Stomach (tissue), 9 donors: ENCODE data around the gene SMURF1. TPM values are rescaled to one million over a fixed set of nuclear protein-coding genes. Genes with fewer than 3 reads are reported as not detected.

Experiments used
- DNase-seq, 2 donors: peaks; one replicate each; pipeline versions ENCODE4 v3.0.0 to v3.0.0-alpha.2; 2013 to 2019
- H3K27ac ChIP-seq, 5 donors: fragments of 200-600 bp in 4 of 5; sonication (generic) in 4 of 5; one replicate each; pipeline ENCODE4 v1.5.1; 2013 to 2019; ENCODE audit warnings: mild to moderate bottlenecking in 1 of 5, moderate library complexity in 1 of 5
- H3K27me3 ChIP-seq, 3 donors: fragments of 200-600 bp; sonication (generic); one replicate each; pipeline ENCODE4 v1.5.1; 2017 to 2019; ENCODE audit warnings: mixed run types in 1 of 3
- H3K36me3 ChIP-seq, 4 donors: fragments of 200-600 bp; sonication (generic); 1 replicate in 3 of 4; 2 replicates in 1 of 4; pipeline ENCODE4 v1.5.1; 2016 to 2019
- H3K4me1 ChIP-seq, 4 donors: fragments of 200-600 bp; sonication (generic); one replicate each; pipeline ENCODE4 v1.5.1; 2016 to 2019
- H3K4me3 ChIP-seq, 4 donors: fragments of 200-600 bp; sonication (generic) in 3 of 4; one replicate each; pipeline ENCODE4 v1.5.1; 2016 to 2019; ENCODE audit warnings: mild to moderate bottlenecking in 1 of 4
- H3K9me3 ChIP-seq, 4 donors: fragments of 200-600 bp; sonication (generic); one replicate each; pipeline ENCODE4 v1.5.1; 2016 to 2019
- EP300 ChIP-seq: sonication (generic); formaldehyde crosslinking; IDR thresholded peaks from one replicate; pipeline ENCODE4 v1.6.1; 2017; ENCODE audit warnings: antibody characterized with exemption
- POLR2A ChIP-seq, 4 donors: fragments of 450-650 bp; IDR thresholded peaks; one replicate each; pipeline ENCODE4 v1.6.1; 2016; ENCODE audit warnings: antibody characterized with exemption in 4 of 4, control low read depth in 2 of 4, mild to moderate bottlenecking in 1 of 4, moderate library complexity in 1 of 4
- POLR2AphosphoS5 ChIP-seq, 3 donors: sonication (generic); formaldehyde crosslinking; IDR thresholded peaks; one replicate each; pipeline ENCODE4 v1.6.1; 2016; ENCODE audit warnings: antibody characterized with exemption in 3 of 3
- WGBS, 5 donors: extraction: QIAGEN DNeasy Blood & Tissue Kit in 3 of 5; methylation state at CpG; one replicate each; pipeline versions ENCODE4 v1.1.5 to v1.1.7; 2013 to 2018; 5-methylcytosine and 5-hydroxymethylcytosine counted together
- intact Hi-C: fragments of 100-400 bp; cut with DNase I; formaldehyde crosslinking; loops from one replicate; pipeline ENCODE4 v1.15.1; 2023; ENCODE audit warnings: low total_unique reads
- polyA plus RNA-seq, 3 donors: library from polyadenylated mRNA; stranded (reverse); fragments of 200-250 nt; gene quantifications; one replicate each; pipeline ENCODE4 v1.2.3, GENCODE V29; 2013
- total RNA-seq, 5 donors: library from RNA; depleted of rRNA; stranded (reverse); fragments of >200 nt; gene quantifications; one replicate each; pipeline versions ENCODE4 v1.1.0 to v1.2.3, GENCODE V29; 2014 to 2016
- TF ChIP-seq, protein P1 (sequence below), 7 experiments: fragments of 450-650 bp in 4 of 7; fragments of 200-600 bp in 3 of 7; sonication (generic) in 3 of 7; IDR thresholded peaks; one replicate each; pipeline ENCODE4 v1.5.1; 2016 to 2019; ENCODE audit warnings: antibody characterized with exemption in 7 of 7, control low read depth in 2 of 7, mild to moderate bottlenecking in 1 of 7
- donor health status: healthy with polysubstance abuse.
- donor health status: Bipolar disorder and iron deficiency.
- donor health status: healthy.

Gene SMURF1
- total and polyA plus RNA-seq, 8 donors, result 8.0 to 46.8 (median 31.8) TPM

DNA sequence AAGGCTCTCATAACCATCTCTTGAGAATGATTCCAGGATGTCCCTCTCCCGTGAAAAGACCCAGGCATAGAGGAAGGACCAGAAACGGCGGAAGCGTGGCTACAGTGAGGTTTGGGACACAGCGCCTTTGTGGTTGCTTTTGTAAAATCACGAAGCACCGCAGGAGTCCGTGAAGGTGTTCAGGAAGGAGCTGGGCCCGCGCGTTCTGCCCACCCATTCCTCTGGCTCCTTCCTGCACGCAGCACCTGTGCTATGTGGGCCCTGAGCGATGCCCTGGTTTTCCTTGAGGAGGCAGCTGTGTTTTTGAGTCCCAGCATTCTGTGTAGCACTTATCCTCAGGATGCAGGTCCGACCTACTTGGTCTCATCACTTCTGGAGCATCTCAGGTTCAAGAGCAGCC, 152.8 kb downstream of the SMURF1 start:
- H3K36me3 ChIP-seq, result peaks cover 76 to 100% (median 100%) of the 10 kb centered on the region in 4 donors
- no peaks in the 10 kb centered on the region for H3K4me1 ChIP-seq
- no peak for DNase-seq
- TF ChIP-seq, protein P1, sequence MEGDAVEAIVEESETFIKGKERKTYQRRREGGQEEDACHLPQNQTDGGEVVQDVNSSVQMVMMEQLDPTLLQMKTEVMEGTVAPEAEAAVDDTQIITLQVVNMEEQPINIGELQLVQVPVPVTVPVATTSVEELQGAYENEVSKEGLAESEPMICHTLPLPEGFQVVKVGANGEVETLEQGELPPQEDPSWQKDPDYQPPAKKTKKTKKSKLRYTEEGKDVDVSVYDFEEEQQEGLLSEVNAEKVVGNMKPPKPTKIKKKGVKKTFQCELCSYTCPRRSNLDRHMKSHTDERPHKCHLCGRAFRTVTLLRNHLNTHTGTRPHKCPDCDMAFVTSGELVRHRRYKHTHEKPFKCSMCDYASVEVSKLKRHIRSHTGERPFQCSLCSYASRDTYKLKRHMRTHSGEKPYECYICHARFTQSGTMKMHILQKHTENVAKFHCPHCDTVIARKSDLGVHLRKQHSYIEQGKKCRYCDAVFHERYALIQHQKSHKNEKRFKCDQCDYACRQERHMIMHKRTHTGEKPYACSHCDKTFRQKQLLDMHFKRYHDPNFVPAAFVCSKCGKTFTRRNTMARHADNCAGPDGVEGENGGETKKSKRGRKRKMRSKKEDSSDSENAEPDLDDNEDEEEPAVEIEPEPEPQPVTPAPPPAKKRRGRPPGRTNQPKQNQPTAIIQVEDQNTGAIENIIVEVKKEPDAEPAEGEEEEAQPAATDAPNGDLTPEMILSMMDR (IDR thresholded peaks at IDR 0.05), result no peak
- TF ChIP-seq EP300 (no peak), POLR2A (IDR thresholded peaks at IDR 0.05) (no peak), POLR2AphosphoS5 (IDR thresholded peaks at IDR 0.05) (no peak)
- intact Hi-C loops, result no loop called here
- WGBS, 5 donors, result 92 to 95% (median 93%) methylated on average over 14 of the region's 14 CpGs
- H3K27me3 ChIP-seq, result no peaks in the 10 kb centered on the region
- no peak overlapping the region for H3K4me3 ChIP-seq
- H3K9me3 ChIP-seq, result no peaks in the 10 kb centered on the region
- H3K27ac ChIP-seq, result no peak overlapping the region

DNA sequence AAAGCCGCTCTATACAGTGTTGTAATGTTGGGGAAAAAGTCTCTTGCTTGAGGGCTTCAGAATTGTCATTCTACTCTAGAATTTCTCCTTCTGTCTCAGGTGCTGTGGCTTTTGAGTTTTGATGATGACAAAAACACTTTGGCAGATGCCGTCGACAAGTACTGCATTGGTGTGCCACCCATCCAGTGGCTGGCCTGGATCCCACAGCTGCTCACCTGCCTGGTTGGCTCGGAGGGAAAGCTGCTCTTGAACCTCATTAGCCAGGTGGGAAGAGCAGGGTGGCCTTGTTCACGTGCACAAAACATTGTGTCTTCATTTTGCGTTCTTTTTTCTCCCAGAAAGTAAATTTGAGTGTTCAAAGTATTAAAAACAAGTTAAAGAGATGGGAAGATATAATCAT, 153.6 kb downstream of the SMURF1 start:
- intact Hi-C loops, result no loop called here
- no peak for DNase-seq
- H3K27ac ChIP-seq, result no peak overlapping the region
- no peaks in the 10 kb centered on the region for H3K4me1 ChIP-seq
- H3K4me3 ChIP-seq, result no peak overlapping the region
- TF ChIP-seq POLR2AphosphoS5 (IDR thresholded peaks at IDR 0.05) (no peak), EP300 (no peak), POLR2A (IDR thresholded peaks at IDR 0.05) (no peak)
- TF ChIP-seq, protein P1 (IDR thresholded peaks at IDR 0.05), result no peak
- WGBS, 5 donors, result 92 to 96% (median 94%) methylated on average over 6 of the region's 6 CpGs
- H3K27me3 ChIP-seq, result no peaks in the 10 kb centered on the region
- H3K36me3 ChIP-seq, result peaks cover 78 to 100% (median 100%) of the 10 kb centered on the region in 4 donors
- peaks cover 0 to 3% (median 0%) of the 10 kb centered on the region in 4 donors for H3K9me3 ChIP-seq

DNA sequence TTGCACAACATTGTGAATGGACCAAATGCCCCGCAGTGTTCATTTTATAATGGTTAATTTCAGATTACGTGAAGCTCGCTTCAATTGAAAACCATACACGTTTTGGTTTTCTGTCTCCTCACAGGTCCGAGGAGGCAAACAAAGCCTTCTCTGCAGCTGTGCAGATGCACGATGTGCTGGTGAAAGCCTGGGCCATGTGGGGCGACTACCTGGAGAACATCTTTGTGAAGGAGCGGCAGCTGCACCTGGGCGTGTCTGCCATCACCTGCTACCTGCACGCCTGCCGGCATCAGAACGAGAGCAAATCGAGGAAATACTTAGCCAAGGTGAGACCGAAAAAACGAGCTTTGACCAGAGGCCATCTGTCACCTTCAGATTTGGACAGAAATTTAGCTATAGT, 155.3 kb downstream of the SMURF1 start:
- H3K36me3 ChIP-seq, result peaks cover 77 to 100% (median 100%) of the 10 kb centered on the region in 4 donors
- WGBS, 5 donors, result 92 to 96% (median 95%) methylated on average over 15 of the region's 15 CpGs

DNA sequence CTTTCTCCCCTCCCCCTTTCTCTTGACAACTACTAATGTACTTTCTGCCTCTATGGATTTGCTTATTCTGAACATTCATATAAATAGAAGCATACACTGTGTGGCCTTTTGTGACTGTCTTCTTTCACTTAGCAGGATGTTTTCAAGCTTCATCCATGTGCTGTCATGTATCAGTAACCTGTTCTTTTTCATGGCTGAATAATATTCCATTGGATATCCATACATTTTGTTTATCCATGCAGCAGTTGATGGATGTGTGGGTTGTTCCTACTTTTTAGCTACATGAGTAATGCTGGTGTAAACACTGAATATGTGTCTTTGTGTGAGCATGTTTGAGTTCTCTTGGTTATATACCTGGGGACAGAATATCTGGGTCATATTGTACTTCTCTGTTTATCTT, 158.0 kb downstream of the SMURF1 start:
- Histone ChIP-seq H3K27ac (no peak overlapping the region), H3K4me1 (no peaks in the 10 kb centered on the region), H3K4me3 (no peak overlapping the region), H3K9me3 (peaks cover 0 to 3% (median 0%) of the 10 kb centered on the region in 4 donors), H3K36me3 (peaks cover 79 to 100% (median 100%) of the 10 kb centered on the region in 4 donors), H3K27me3 (no peaks in the 10 kb centered on the region)
- TF ChIP-seq, protein P1 (IDR thresholded peaks at IDR 0.05), result no peak
- TF ChIP-seq POLR2AphosphoS5 (IDR thresholded peaks at IDR 0.05), result no peak
- no peak for TF ChIP-seq EP300
- no peak for TF ChIP-seq POLR2A (IDR thresholded peaks at IDR 0.05)
- intact Hi-C loops, result no loop called here
- DNase-seq, result no peak

More for the DNA sequence above, 155.3 kb downstream of the SMURF1 start:
- TF ChIP-seq POLR2AphosphoS5 (IDR thresholded peaks at IDR 0.05) (no peak), POLR2A (IDR thresholded peaks at IDR 0.05) (no peak), EP300 (no peak)
- H3K4me3 ChIP-seq, result no peak overlapping the region
- no peak overlapping the region for H3K27ac ChIP-seq
- no peak for DNase-seq
- H3K27me3 ChIP-seq, result no peaks in the 10 kb centered on the region
- H3K9me3 ChIP-seq, result peaks cover 0 to 3% (median 0%) of the 10 kb centered on the region in 4 donors
- intact Hi-C loops, result no loop called here
- no peaks in the 10 kb centered on the region for H3K4me1 ChIP-seq

DNA sequence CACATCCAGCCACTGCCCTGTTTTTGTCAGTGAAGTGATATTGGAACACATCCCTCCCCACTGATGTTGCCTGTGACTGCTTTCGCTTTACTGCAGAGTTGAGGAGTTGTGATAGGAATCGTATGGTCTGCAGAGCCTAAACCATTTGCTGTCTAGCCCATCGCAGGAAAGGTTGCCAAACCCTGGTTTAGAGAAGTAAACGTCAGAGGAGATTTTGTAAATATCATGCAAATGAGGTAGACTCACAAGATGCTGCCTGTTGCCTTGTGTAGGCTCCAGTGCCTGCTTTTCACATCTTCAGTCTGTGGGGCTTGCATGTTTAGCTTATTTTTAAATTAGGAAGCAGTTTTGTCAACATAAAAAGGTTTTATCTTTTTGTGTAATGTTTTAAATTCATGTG, 158.5 kb downstream of the SMURF1 start:
- H3K4me3 ChIP-seq, result no peak overlapping the region
- no peak for DNase-seq
- no peak overlapping the region for H3K27ac ChIP-seq
- H3K4me1 ChIP-seq, result no peaks in the 10 kb centered on the region
- intact Hi-C loops, result no loop called here
- TF ChIP-seq, protein P1 (IDR thresholded peaks at IDR 0.05), result no peak
- TF ChIP-seq POLR2AphosphoS5 (IDR thresholded peaks at IDR 0.05) (no peak), POLR2A (IDR thresholded peaks at IDR 0.05) (no peak), EP300 (no peak)
- H3K36me3 ChIP-seq, result peaks cover 77 to 100% (median 100%) of the 10 kb centered on the region in 4 donors
- WGBS, 5 donors, result 57 to 82% (median 72%) methylated on average over 4 of the region's 4 CpGs
- no peaks in the 10 kb centered on the region for H3K27me3 ChIP-seq
- peaks cover 0 to 3% (median 0%) of the 10 kb centered on the region in 4 donors for H3K9me3 ChIP-seq
